NCI-H128 (cell line): ENCODE results near the gene PTPN1.
"Not testable (repeated sequence)": the region's sequence is repeated elsewhere in the genome, so short reads cannot be mapped to it uniquely, and the experiment has no call there.

ENCODE experiments used
- DNase-seq: peaks from one replicate; lab custom pipeline; 2025; ENCODE audit not compliant: unreplicated experiment; lab: John Stamatoyannopoulos, UW

The PTPN1 gene

GRCh38 chr20:50527068-50527605, 17.0 kb downstream of the PTPN1 start:
- no peak for DNase-seq

DNA sequence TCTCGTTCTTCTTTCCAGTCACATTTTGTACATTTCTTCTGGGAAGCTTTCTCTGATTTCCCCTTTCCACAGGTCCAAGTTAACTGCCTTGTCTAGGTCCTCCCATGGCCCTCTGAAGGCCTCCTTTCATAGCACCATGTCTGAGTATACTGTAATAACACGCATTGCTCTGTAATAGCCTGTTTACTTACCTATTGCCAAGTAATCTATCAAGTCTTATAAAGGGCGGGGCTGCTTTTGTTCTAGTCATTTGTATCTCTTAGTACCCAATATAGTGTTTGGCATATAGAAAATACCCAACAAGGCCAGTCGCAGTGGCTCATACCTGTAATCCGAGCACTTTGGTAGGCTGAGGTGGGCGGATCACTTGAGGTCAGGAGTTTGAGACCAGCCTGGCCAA, 17.9 kb downstream of the PTPN1 start:
- DNase-seq = no peak

DNA sequence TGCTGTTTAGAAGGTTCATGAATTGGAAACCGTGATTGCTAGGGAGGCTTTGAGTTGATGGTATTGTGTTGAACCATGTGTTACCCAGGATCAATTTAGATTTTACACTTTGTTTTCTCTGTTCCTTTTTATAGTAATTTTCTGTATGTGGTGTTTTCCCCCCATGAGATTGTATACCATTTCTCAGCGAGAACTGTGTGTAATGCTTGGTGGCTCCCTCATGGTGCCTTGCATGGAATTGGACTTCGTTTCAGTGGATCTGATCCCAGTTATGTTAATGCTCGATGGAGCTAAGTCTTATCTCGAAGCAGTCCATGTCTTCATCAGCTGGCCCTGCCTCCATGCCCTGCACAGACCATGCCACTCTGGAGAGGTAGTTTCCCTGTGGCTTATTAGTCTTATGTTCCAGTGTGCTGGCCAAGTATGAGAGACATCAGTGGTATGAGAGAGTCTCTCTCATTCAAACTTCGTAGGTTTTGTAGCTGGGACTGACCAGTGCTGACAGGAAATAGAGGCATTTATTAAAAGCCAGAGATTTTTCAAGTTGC, 18.7 kb downstream of the PTPN1 start:
- no peak for DNase-seq

DNA sequence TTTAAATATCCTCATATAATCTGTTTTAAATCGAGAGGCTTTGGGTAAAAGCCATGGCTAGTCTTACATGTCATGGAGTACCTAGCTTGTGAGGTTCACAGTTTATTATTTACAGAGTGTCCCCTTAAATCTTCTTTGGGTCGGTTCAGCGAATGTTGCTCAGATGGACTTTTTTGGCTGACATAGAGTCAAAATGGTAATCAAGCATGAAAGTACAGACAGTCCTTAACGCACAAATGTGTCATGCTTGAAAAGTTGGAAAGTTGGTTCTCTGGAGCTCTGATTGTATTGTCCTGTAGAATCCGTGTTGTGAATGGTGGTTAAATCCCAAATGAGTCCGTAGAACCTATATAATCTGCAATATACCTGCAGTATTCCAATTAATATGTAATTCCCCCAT, 22.0 kb downstream of the PTPN1 start:
- no peak for DNase-seq

DNA sequence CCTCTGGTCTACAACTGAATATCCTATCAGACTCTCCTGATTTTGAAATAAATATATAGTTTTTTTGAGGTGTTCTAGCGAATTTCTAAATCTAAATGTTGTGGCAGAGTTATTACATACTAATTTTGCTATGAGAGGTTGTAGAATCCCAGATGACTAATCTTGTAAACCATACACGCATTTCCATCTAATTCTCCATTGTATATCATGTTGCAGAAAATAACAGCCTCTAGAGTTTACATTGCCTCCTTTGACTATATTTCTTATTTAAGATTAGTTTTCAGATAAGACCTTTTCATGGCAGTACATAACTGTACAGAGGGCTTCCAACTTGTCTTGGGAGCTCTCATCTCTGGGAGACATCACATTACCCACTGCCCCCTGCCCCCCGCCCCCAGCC, 22.9 kb downstream of the PTPN1 start:
- DNase-seq = no peak

GRCh38 chr20:50533464-50533863, 23.3 kb downstream of the PTPN1 start:
- DNase-seq = no peak

DNA sequence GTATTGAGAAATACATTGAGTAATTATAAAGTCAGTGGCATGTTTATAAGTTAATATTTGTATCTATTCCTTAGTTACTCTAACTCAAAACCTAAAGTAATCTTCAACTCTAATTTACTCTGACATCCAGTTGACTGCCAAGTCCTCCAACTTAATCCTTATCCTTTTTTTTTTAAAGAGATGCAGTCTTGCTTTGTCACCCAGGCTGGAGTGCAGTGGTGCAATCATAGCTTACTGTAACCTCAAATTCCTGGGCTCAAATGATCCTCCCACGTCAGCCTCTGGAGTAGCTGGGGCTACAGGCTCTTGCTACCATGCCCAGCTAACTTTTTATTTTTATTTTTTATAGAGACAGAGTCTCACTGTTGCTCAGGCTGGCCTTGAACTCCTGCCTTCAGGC, 24.4 kb downstream of the PTPN1 start:
- DNase-seq = no peak

- DNase-seq = no peak
Measured at GRCh38 chr20:50535162-50535561, 25.0 kb downstream of the PTPN1 start.

GRCh38 chr20:50536333-50536732, 26.1 kb downstream of the PTPN1 start:
- no peak for DNase-seq

DNA sequence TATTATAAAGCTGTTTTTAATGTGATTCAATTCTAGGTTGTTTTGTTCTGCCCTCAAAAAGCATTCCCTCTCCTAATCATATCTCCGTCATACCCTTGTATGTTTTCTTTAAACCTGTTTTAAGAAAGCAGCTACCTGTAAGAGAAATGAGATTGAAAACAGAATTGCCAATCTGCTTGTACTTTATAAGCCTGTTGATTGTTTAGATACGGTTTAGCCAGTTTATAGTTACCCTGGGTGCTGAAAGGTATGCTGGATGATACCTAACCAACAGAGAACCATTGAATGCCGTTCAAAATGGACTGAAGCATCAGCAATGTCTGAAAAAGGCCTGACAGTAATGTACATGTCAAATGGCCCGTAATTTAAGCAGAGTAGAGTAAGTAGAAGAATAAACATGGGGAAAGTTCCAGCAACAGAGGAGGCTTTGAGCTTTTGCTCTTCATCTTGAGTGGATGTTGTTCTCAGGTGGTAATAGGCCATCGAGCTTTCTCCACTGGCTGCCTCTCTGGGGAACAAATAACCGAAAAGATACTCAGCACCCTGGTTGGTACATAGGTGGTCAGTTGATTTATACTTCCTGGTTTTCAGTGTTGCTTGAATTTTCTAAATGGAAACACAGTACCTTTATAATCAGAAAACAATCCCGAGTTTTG, 27.5 kb downstream of the PTPN1 start:
- DNase-seq = no peak

DNA sequence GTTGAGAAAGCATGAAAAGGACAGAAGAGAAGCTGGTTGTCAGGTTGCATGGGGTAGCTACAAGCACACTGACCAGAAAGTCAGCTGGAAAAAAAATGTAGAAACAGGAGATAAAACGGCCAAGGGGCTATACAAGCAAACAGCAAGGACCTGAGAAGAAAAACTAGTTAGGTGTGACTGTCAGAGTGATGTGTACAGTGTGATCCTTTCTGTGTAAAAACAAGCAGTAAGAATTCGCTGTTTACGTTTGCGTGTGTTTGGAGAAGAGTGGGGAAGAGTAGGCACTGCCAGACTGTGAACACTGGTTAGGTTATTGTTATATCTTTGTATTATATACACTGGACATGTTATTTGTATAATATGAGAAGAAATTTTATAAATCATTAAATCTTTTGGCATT, 28.1 kb downstream of the PTPN1 start:
- no peak for DNase-seq

- DNase-seq = not testable (repeated sequence)
Measured at GRCh38 chr20:50539798-50540197, 29.6 kb downstream of the PTPN1 start.

- DNase-seq = no peak
Measured at GRCh38 chr20:50540620-50541605, 30.7 kb downstream of the PTPN1 start.

DNA sequence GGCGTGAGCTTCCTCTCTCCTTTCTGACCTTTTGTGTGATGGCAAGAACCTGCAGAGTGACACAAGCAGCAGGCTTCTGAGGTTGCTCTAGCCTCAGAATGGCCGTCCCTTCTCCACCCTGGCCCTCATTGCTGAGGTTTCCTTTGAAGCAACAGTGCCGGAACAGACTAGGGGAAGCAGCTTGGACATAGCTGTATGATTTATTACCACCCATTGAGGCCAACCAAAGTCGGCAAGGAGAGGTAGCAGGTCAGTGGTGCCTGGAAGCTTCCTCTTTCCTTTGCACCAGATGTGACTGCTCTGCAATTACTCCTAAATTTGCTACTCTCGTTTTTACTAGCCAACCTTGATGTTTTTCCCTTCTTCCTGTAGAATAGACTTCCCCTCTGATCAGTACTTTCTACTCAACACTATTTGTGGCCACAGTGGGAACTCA, 31.4 kb downstream of the PTPN1 start:
- no peak for DNase-seq

- DNase-seq = no peak
Measured at GRCh38 chr20:50543326-50543725, 33.1 kb downstream of the PTPN1 start.

DNA sequence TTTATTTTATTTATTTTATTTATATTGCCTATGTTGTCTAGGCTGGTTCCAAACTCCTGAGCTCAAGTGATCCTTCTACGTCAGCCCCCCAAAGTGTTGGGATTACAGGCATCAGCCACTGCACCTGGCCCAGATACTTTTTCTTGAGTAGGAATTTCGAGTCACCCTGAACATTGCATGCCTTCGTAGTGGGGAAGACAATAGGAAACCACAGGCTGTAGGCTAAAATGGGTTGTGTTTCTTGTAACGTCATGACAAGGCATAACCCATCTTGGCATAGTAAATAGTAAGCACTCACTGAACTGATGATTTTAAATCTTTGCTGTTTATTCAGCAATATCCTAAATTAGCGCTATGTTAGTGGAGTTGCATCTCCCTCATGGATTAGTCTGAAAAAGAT, 34.9 kb downstream of the PTPN1 start:
- no peak for DNase-seq

- no peak for DNase-seq
Measured at GRCh38 chr20:50546729-50547314, 36.6 kb downstream of the PTPN1 start.

DNA sequence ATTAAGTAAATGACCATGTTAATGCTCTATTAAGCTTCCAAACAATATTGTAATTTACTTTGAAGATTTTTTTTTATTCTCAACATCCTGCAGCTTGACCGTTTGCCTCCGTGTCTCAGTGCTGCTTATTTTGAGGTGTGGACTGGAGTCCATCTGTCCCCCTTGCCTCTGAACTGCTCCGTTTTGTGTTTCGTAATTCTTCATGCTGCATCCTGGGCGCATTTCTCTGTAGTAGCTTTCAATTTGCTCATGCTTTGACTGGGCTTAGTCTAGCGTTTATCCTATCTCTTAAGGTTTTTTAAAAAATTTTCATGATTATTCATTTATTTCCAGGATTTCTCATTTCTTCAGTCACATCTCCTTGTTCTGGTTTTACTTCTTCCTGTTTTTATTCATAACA, 37.8 kb downstream of the PTPN1 start:
- no peak for DNase-seq

- no peak for DNase-seq
Measured at GRCh38 chr20:50548396-50548795, 38.2 kb downstream of the PTPN1 start.

GRCh38 chr20:50550531-50550930, 40.3 kb downstream of the PTPN1 start:
- DNase-seq = no peak

GRCh38 chr20:50551288-50551687, 41.1 kb downstream of the PTPN1 start:
- peak; percentile 69 for DNase-seq
